Heart left ventricle (tissue), 16 donors: ENCODE measurements around the gene SCAMP4. TPM values are rescaled to one million over a fixed set of nuclear protein-coding genes. Genes with fewer than 3 reads are reported as not detected.

Source experiments
- ATAC-seq, 4 donors: fragments of 200-7000 bp; cut with Tn5 transposase; one replicate each; pipeline ENCODE4 v1.9.1; 2020 to 2022; ENCODE audit warnings: moderate library complexity in 4 of 4, mild to moderate bottlenecking in 3 of 4, moderate number of reproducible peaks in 1 of 4
- DNase-seq, 5 donors: peaks; one replicate each; pipeline ENCODE4 v3.0.0-alpha.2; 2020
- H3K27ac ChIP-seq, 12 donors: fragments of 200-600 bp; sonication (generic) in 4 of 12; one replicate each; pipeline versions ENCODE4 v1.5.0 to v1.8.0; 2016 to 2022; ENCODE audit warnings: mild to moderate bottlenecking in 2 of 12
- H3K27me3 ChIP-seq, 9 donors: fragments of 200-600 bp; sonication (generic) in 2 of 9; one replicate each; pipeline versions ENCODE4 v1.5.1 to v1.8.0; 2016 to 2022; ENCODE audit warnings: mild to moderate bottlenecking in 3 of 9
- H3K36me3 ChIP-seq, 9 donors: fragments of 200-600 bp; sonication (generic) in 2 of 9; one replicate each; pipeline versions ENCODE4 v1.5.0 to v1.8.0; 2018 to 2022; ENCODE audit warnings: mild to moderate bottlenecking in 2 of 9
- H3K4me1 ChIP-seq, 12 donors: fragments of 200-600 bp; sonication (generic) in 4 of 12; one replicate each; pipeline versions ENCODE4 v1.5.0 to v1.8.0; 2016 to 2022; ENCODE audit warnings: mild to moderate bottlenecking in 3 of 12
- H3K4me3 ChIP-seq, 12 donors: fragments of 200-600 bp; sonication (generic) in 4 of 12; one replicate each; pipeline versions ENCODE4 v1.5.0 to v1.8.0; 2017 to 2022; ENCODE audit warnings: mild to moderate bottlenecking in 9 of 12, moderate library complexity in 4 of 12
- H3K9me3 ChIP-seq, 12 donors: fragments of 200-600 bp; sonication (generic) in 4 of 12; one replicate each; pipeline versions ENCODE4 v1.5.0 to v1.8.0; 2016 to 2022; ENCODE audit warnings: mild to moderate bottlenecking in 1 of 12
- POLR2A ChIP-seq, 2 donors: fragments of 450-650 bp; IDR thresholded peaks; one replicate each; pipeline ENCODE4 v1.6.1; 2017; ENCODE audit warnings: antibody characterized with exemption in 2 of 2, mild to moderate bottlenecking in 2 of 2, moderate library complexity in 2 of 2
- WGBS, 4 donors: extraction: QIAGEN DNeasy Blood & Tissue Kit in 2 of 4; methylation state at CpG; one replicate each; pipeline versions ENCODE4 v1.1.5 to v1.1.7; 2013 to 2018; 5-methylcytosine and 5-hydroxymethylcytosine counted together
- intact Hi-C, 10 donors: fragments of 100-400 bp; cut with DNase I; formaldehyde crosslinking; loops; one replicate each; pipeline versions ENCODE4 v1.11.1 to v1.14.2; 2022
- polyA plus RNA-seq, 2 donors: library from polyadenylated mRNA; stranded (reverse); fragments of 200-250 nt; gene quantifications; one replicate each; pipeline ENCODE4 v1.2.3, GENCODE V29; 2013
- total RNA-seq, 9 donors: library from RNA; depleted of rRNA in 2 of 9; stranded (reverse); fragments of >200 nt in 2 of 9; fragmentation: NEBNext Ultra II Directional in 3 of 9; extraction: Animal tissue kit (Norgen Biotek cat#: 25700) in 3 of 9; gene quantifications; one replicate each; pipeline versions ENCODE4 v1.1.0 to v1.2.4, GENCODE V29; 2016 to 2023
- TF ChIP-seq, protein P1 (sequence below), 12 donors: fragments of 200-600 bp; sonication (generic) in 4 of 12; IDR thresholded peaks; one replicate each; pipeline versions ENCODE4 v1.5.0 to v1.8.0; 2018 to 2022; ENCODE audit warnings: antibody characterized with exemption in 12 of 12, mild to moderate bottlenecking in 5 of 12
- donor health status: ischemic (EF 13 %, LVEDD 7.1; RV severe dilation, severe dysfunction).
- donor health status: healthy with polysubstance abuse.
- donor health status: DM: no; HTN: yes; CAD: no.
- donor health status: DM: no; HTN: no; CAD: no.
- donor health status: ischemic (EF 25% LVEDD 6.9; RV normal size, moderate dysfunction).
- donor health status: ischemic (EF 25% LVEDD 5.7; RV mildly dilated, moderate dysfunction).
- donor health status: healthy.
- donor health status: DM: yes; HTN: yes; CAD: no.
- donor health status: ischemic (EF 35%, LVEDD 5.7; RV mildly dilated, moderate dysfunction).
- donor health status: nonischemic (EF 11% LVEDD 7.7; RV severe dilation, severe dysfunction).
- donor health status: DM: yes; HTN: yes; CAD: no.
- donor health status: PGD.
- donor health status: ischemic (EF 29% LVEDD 5.4; RV normal size, mild dysfunction).
- donor health status: nonischemic (EF 23%, LVEDD 6.1; RV moderate dilation, normal function).

Gene SCAMP4
- total and polyA plus RNA-seq, 11 donors, result 13.5 to 38.8 (median 19.1) TPM

GRCh38 chr19:1962674-1963073 is 57.5 kb downstream of the SCAMP4 start:
- Histone ChIP-seq H3K4me1 (peaks cover 0 to under 1% (median 0%) of the 10 kb centered on the region in 12 donors), H3K36me3 (peaks cover 0 to 4% (median 0%) of the 10 kb centered on the region in 9 donors), H3K27ac (no peak overlapping the region), H3K4me3 (no peak overlapping the region), H3K27me3 (no peaks in the 10 kb centered on the region), H3K9me3 (no peaks in the 10 kb centered on the region)
- intact Hi-C loops, result no loop called here
- DNase-seq (no peak), ATAC-seq (no peak)
- 94 to 96% (median 96%) methylated on average over 23 of the region's 23 CpGs for WGBS, 4 donors
- TF ChIP-seq, protein P1, sequence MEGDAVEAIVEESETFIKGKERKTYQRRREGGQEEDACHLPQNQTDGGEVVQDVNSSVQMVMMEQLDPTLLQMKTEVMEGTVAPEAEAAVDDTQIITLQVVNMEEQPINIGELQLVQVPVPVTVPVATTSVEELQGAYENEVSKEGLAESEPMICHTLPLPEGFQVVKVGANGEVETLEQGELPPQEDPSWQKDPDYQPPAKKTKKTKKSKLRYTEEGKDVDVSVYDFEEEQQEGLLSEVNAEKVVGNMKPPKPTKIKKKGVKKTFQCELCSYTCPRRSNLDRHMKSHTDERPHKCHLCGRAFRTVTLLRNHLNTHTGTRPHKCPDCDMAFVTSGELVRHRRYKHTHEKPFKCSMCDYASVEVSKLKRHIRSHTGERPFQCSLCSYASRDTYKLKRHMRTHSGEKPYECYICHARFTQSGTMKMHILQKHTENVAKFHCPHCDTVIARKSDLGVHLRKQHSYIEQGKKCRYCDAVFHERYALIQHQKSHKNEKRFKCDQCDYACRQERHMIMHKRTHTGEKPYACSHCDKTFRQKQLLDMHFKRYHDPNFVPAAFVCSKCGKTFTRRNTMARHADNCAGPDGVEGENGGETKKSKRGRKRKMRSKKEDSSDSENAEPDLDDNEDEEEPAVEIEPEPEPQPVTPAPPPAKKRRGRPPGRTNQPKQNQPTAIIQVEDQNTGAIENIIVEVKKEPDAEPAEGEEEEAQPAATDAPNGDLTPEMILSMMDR (IDR thresholded peaks at IDR 0.05), result no peak
- TF ChIP-seq POLR2A (IDR thresholded peaks at IDR 0.05), result no peak

DNA sequence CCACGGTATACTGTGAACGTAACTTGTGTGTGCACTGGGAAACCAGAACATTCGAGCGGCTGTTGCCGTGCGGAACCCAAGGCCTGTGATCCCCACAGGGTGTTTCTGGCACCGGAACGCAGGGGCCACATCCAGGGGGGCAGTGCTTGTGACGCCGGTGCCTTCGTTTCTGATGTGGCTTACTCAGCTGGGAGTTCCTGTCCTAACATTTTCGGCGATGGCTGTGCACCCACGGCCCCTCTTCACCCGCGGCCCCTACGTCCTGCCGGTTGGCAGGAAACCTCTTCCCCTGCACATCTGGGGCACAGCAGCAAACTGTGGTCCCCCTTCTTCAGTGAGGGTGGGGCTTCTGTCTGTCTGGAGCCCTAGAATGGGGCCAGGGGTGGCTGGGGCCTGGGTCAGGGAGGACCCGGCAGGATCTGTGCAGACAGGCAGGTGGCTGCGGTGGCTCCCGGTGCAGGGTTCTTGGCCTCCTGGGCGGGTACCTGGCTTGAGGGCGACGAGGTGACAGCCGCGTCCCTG is 61.9 kb downstream of the SCAMP4 start:
- TF ChIP-seq POLR2A (IDR thresholded peaks at IDR 0.05), result no peak
- TF ChIP-seq, protein P1 (IDR thresholded peaks at IDR 0.05), result no peak
- Histone ChIP-seq H3K4me3 (no peak overlapping the region), H3K9me3 (no peaks in the 10 kb centered on the region), H3K36me3 (peaks cover 0 to 30% (median 9%) of the 10 kb centered on the region in 9 donors), H3K4me1 (no peaks in the 10 kb centered on the region), H3K27ac (no peak overlapping the region), H3K27me3 (no peaks in the 10 kb centered on the region)
- WGBS, 4 donors, result 86 to 96% (median 91%) methylated on average over 18 to 26 of the region's 26 CpGs
- DNase-seq, result no peak
- no peak for ATAC-seq
- intact Hi-C loops, result no loop called here

GRCh38 chr19:1968279-1969175 is 63.3 kb downstream of the SCAMP4 start:
- no peaks in the 10 kb centered on the region for H3K4me1 ChIP-seq
- WGBS, 4 donors, result 60 to 73% (median 70%) methylated on average over 19 to 34 of the region's 34 CpGs
- DNase-seq (no peak), ATAC-seq (peak in 1 of 4 donors; percentile 26)
- H3K4me3 ChIP-seq, result no peak overlapping the region
- peaks cover 0 to 30% (median 9%) of the 10 kb centered on the region in 9 donors for H3K36me3 ChIP-seq
- H3K9me3 ChIP-seq, result no peaks in the 10 kb centered on the region
- no peaks in the 10 kb centered on the region for H3K27me3 ChIP-seq
- TF ChIP-seq, protein P1 (IDR thresholded peaks at IDR 0.05), result no peak
- TF ChIP-seq POLR2A (IDR thresholded peaks at IDR 0.05), result no peak
- intact Hi-C loops, result no loop called here
- H3K27ac ChIP-seq, result no peak overlapping the region
